KOPT-K1 (cell line): ENCODE measurements around the gene SDHAF2.
"Not testable (repeated sequence)": the region's sequence is repeated elsewhere in the genome, so short reads cannot be mapped to it uniquely, and the experiment has no call there.

Source experiments
- H3K27ac ChIP-seq: fragments of 200-600 bp; sonication (generic); 2 replicates; pipeline ENCODE4 v1.5.1; 2016; ENCODE audit warnings: antibody characterized with exemption, mild to moderate bottlenecking, low read depth, low read length; ENCODE audit not compliant: poor library complexity, severe bottlenecking
- H3K36me3 ChIP-seq: fragments of 200-600 bp; sonication (generic); 2 replicates; pipeline ENCODE4 v1.5.1; 2017; ENCODE audit warnings: antibody characterized with exemption, mild to moderate bottlenecking, low read length, moderate library complexity; ENCODE audit not compliant: insufficient read depth
- H3K9me3 ChIP-seq: fragments of 200-600 bp; sonication (generic); 2 replicates; pipeline ENCODE4 v1.5.1; 2017; ENCODE audit warnings: antibody characterized with exemption, low read length, mild to moderate bottlenecking; ENCODE audit not compliant: insufficient read depth, poor library complexity, severe bottlenecking

Gene SDHAF2

GRCh38 chr11:61447601-61448551 is 18.0 kb downstream of the SDHAF2 start:
- peaks cover 94% of the 10 kb centered on the region for H3K36me3 ChIP-seq
- no peak overlapping the region for H3K27ac ChIP-seq
- no peaks in the 10 kb centered on the region for H3K9me3 ChIP-seq

- Histone ChIP-seq H3K27ac (no peak overlapping the region), H3K36me3 (peaks cover 93% of the 10 kb centered on the region)
Measured at GRCh38 chr11:61448552-61448927, 18.6 kb downstream of the SDHAF2 start.

DNA sequence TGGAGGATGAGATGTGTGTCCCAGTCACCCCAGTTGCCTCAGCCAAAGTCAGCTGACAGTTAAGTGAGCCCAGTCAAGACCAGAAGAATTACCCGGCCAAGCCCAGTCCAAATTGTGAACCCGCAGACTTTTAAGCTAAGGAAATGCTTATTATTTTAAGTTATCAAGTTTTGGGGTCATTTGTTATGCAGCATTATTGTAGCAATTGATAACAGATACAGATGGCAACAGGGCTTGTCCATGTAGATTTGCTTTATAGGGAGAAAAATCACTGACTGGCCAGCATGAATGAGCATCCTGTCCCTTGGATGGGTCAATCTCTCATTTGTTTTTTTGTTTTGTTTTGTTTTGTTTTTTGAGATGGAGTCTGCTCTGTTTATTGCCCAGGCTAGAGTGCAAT is 22.9 kb downstream of the SDHAF2 start:
- Histone ChIP-seq H3K9me3 (no peaks in the 10 kb centered on the region), H3K27ac (no peak overlapping the region), H3K36me3 (peaks cover 57% of the 10 kb centered on the region)

More at GRCh38 chr11:61448552-61448927, 18.6 kb downstream of the SDHAF2 start:
- H3K9me3 ChIP-seq: no peaks in the 10 kb centered on the region

DNA sequence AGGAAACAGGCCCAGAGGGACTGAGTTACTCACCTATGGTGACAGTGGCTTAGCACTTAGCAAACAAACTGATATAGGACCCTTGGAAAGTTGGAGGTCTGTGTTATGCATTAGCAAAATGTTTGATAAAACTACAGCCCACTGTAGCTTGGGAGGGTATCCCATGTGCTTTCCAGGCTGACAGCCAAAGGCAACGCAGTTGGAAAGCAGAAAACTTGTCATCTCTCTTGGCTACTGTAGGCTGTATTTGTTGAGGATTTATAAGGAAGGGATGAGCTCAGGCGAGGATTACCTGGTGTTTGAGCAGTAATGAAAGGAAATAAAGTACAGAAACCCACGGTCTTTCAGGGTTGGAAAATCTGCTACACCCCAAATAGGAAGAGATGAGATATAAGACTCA is 23.8 kb downstream of the SDHAF2 start:
- no peaks in the 10 kb centered on the region for H3K9me3 ChIP-seq
- peaks cover 48% of the 10 kb centered on the region for H3K36me3 ChIP-seq
- no peak overlapping the region for H3K27ac ChIP-seq

DNA sequence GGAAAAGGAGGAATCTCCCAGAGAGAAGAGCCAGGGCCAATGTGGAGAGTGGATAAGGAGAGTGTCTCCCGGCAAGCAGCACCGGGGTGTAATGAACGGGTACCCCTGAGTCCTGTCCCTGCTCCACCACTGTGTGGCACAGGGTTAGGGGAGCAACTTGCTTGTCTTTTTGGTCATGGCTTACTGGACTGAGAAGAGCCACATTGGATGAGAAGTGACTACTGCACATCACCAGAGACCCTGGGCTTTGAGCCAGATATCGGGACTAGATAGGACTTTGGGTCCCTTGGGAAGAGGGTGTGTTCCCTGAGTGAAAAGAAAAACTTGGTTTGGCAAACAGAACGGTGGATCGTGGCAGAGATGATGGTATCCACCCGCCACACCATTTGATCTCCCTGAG is 24.6 kb downstream of the SDHAF2 start:
- Histone ChIP-seq H3K9me3 (no peaks in the 10 kb centered on the region), H3K27ac (no peak overlapping the region), H3K36me3 (peaks cover 40% of the 10 kb centered on the region)

DNA sequence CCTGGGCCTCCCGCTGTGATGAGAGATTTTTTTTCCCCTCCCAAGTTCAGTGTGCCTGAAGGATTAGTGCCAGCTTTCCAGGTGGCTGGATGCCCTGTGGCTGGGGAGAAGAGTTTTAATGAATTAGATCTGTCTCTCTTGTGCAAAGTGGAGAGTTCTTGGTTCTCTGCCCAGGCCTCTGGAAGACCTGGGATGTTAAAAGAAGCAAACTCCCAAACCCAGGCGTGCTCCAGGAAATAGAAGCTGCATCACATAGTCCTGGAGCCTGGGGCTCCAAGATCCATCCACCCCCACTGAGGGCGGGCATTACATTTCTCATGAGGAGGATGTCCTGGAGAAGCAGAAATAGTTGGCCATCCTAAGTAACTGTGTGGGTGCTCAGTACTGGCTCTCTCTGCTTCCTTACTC is 30.6 kb downstream of the SDHAF2 start:
- no peaks in the 10 kb centered on the region for H3K9me3 ChIP-seq
- peaks cover 3% of the 10 kb centered on the region; the same call in 1 of the 2 replicates for H3K36me3 ChIP-seq
- H3K27ac ChIP-seq: no peak overlapping the region

DNA sequence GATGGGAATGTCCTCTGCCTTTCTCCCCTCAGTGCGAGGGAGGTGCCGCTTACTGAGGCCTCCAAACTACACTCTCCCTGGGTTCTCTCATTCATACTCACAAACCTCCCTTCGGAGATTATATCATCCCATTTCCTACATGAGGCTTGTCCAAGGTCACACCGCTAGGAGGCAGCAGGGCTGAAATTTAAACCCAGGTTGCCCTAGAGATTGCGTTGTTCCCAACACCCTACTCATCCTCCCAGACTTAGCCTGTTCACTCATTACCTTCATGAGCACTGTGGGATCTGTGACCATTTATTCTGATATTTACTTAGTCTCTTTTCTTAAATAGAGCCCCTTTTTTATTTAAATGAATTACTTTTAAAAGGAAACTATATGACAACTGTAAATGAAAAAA is 31.1 kb downstream of the SDHAF2 start:
- H3K9me3 ChIP-seq: no peaks in the 10 kb centered on the region
- H3K27ac ChIP-seq: no peak overlapping the region
- no peaks in the 10 kb centered on the region; the same call in 1 of the 2 replicates for H3K36me3 ChIP-seq

GRCh38 chr11:61467602-61468001 is 37.7 kb downstream of the SDHAF2 start:
- H3K9me3 ChIP-seq, H3K36me3 ChIP-seq, H3K27ac ChIP-seq: not testable (repeated sequence)

GRCh38 chr11:61468002-61468401 is 38.1 kb downstream of the SDHAF2 start:
- Histone ChIP-seq H3K36me3 (peaks cover 10% of the 10 kb centered on the region; the same call in 1 of the 2 replicates), H3K9me3 (no peaks in the 10 kb centered on the region), H3K27ac (no peak overlapping the region)

DNA sequence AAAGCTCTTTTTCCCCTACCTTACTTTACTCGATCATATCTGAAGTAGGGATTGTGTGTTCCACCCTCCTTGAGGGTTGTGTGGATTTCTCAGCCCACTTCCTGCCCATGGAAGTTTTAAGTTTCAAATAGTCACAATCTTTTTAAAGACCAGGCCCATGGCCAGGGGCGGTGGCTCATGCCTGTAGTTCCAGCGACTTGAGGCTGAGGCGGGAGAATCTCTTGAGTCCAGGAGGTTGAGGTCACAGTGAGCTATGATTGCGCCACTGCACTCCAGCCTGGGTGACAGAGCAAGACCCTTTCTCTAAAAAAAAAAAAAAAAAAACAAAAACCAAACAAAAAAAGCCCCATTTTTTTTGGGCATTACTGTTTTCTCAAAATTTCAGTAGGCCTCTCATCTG is 42.4 kb downstream of the SDHAF2 start:
- H3K36me3 ChIP-seq: peaks cover 11% of the 10 kb centered on the region; the same call in 1 of the 2 replicates
- H3K27ac ChIP-seq: no peak overlapping the region
- H3K9me3 ChIP-seq: no peaks in the 10 kb centered on the region

GRCh38 chr11:61472868-61473267 is 42.9 kb downstream of the SDHAF2 start:
- H3K36me3 ChIP-seq: peaks cover 11% of the 10 kb centered on the region; the same call in 1 of the 2 replicates
- no peaks in the 10 kb centered on the region for H3K9me3 ChIP-seq
- no peak overlapping the region for H3K27ac ChIP-seq

- Histone ChIP-seq H3K36me3 (peaks cover 11% of the 10 kb centered on the region; the same call in 1 of the 2 replicates), H3K27ac (no peak overlapping the region), H3K9me3 (no peaks in the 10 kb centered on the region)
Measured at GRCh38 chr11:61473370-61474012, 43.6 kb downstream of the SDHAF2 start.

DNA sequence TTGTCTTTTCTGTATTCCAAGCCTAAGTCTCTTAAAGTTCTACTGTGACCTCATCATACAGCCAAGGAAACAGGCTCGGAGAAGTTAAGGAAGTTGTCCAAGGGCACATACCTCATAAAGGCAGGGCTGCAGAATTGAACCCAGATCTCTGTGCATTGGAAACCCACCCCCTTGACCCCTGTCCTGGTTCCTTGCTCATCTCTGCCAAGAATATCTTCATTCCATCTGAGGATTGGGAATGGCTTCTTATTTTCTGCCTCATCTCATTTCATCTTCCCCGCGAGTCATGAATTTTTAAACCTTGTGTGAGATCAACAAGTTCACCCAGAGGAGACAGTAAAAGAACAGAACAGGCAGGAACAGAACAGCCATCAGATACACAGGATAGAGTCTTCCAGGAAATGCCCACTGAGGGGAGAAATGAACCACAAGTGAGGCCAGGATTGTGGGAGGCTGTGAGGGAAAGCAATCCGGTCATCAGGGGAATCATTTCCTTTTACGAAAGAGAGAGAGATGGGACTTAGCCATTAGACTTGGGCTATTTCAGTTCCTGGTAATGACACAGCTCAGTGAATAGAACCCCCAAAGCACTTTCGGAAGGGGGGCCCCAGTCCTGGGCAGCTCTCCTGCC is 44.2 kb downstream of the SDHAF2 start:
- H3K27ac ChIP-seq: no peak overlapping the region
- H3K9me3 ChIP-seq: no peaks in the 10 kb centered on the region
- peaks cover 11% of the 10 kb centered on the region; the same call in 1 of the 2 replicates for H3K36me3 ChIP-seq

- Histone ChIP-seq H3K9me3 (no peaks in the 10 kb centered on the region), H3K27ac (no peak overlapping the region), H3K36me3 (peaks cover 11% of the 10 kb centered on the region; the same call in 1 of the 2 replicates)
Measured at GRCh38 chr11:61475433-61475832, 45.5 kb downstream of the SDHAF2 start.

DNA sequence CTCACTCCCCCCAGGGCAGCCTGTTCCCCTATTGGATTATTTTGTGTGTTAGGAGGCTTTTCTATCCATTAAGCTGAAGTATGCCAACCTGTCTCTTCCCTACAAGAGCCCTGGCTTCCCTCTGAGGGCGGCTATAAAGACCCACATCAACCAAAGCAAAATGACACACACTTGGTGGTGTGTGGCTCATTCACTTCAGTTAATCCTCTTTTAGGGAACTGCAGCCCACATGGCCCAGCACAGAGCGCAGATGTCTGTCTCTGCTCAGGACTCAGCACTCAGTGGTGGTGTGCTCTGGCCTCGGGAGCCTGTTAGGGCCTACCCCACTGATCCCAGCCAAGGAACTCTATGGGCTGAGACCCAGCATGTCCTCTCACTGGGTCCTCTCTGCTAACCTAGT is 46.4 kb downstream of the SDHAF2 start:
- Histone ChIP-seq H3K27ac (no peak overlapping the region), H3K36me3 (0 out of 2 replicates have a peak, but pooled peaks cover 4% of the 10 kb centered on the region)

More for the DNA sequence above, 46.4 kb downstream of the SDHAF2 start:
- no peaks in the 10 kb centered on the region for H3K9me3 ChIP-seq
